ENCODE measurements around the gene LMTK3. TPM values are rescaled to one million over a fixed set of nuclear protein-coding genes. Genes with fewer than 3 reads are reported as not detected.

The LMTK3 gene
- total RNA-seq, 2 donors from 2014 or later = 1.3 to 1.6 TPM

DNA sequence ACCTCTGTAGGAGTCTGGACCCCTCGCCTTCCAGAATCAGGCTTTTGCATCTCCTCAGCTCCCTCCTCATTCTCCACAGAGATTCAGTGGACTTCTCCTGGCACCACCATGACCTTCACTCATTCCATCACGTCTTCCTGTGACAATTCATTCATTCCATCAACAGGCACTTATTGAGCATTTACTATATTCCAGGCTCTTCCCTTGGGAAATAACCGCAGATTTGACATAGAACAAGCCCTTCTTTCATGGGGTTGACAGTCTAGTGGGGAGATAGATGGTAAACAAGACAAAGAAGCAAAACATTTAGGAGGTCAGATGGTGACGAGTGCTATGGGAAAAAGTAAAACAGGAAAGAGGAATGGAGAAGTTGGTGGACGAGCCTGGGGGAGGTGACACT lies 37.7 kb upstream of the LMTK3 start:
- Histone ChIP-seq H3K27me3 (no peaks in the 10 kb centered on the region), H3K4me3 (no peak overlapping the region), H3K9me3 (no peaks in the 10 kb centered on the region), H3K4me1 (peaks cover 0 to 6% of the 10 kb centered on the region in 2 donors), H3K27ac (no peak overlapping the region), H3K36me3 (no peaks in the 10 kb centered on the region)
- no peak for DNase-seq (ENCODE audit: low spot score)
- TF ChIP-seq, protein P1, sequence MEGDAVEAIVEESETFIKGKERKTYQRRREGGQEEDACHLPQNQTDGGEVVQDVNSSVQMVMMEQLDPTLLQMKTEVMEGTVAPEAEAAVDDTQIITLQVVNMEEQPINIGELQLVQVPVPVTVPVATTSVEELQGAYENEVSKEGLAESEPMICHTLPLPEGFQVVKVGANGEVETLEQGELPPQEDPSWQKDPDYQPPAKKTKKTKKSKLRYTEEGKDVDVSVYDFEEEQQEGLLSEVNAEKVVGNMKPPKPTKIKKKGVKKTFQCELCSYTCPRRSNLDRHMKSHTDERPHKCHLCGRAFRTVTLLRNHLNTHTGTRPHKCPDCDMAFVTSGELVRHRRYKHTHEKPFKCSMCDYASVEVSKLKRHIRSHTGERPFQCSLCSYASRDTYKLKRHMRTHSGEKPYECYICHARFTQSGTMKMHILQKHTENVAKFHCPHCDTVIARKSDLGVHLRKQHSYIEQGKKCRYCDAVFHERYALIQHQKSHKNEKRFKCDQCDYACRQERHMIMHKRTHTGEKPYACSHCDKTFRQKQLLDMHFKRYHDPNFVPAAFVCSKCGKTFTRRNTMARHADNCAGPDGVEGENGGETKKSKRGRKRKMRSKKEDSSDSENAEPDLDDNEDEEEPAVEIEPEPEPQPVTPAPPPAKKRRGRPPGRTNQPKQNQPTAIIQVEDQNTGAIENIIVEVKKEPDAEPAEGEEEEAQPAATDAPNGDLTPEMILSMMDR (IDR thresholded peaks at IDR 0.05) = no peak

DNA sequence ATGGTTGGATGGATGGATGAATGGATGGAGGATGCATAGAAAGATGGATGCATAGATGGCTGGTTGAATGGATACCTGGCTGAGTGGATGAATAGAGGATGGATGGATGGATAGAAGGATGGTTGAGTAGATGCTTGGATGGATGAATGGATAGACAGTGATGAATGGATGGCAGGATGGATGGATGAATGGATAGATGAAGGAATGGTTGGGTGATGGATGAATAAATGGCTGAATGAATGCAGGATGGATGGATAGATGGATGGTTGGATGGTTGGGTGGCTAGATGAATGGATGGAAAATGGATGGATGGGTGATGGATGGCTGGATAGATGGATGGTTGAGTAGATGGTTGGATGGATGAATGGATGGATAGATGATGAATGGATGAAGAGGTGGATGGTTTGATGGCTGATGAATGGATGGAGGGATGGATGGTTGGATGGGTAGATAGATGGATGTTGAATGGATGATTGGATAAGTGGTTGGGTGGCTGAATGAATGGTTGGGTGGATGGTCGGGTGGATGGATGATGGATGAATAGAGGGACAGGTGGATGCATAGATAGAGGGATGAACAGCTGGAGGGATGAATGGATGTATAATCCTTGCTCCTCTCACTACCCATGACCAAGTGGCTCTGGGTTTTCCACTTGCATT lies 36.7 kb upstream of the LMTK3 start:
- H3K27ac ChIP-seq = no peak overlapping the region
- H3K36me3 ChIP-seq = no peaks in the 10 kb centered on the region
- H3K4me1 ChIP-seq = no peaks in the 10 kb centered on the region
- TF ChIP-seq, protein P1 (IDR thresholded peaks at IDR 0.05) = no peak
- DNase-seq (ENCODE audit: low spot score) = no peak
- no peaks in the 10 kb centered on the region for H3K9me3 ChIP-seq
- H3K4me3 ChIP-seq = no peak overlapping the region
- H3K27me3 ChIP-seq = no peaks in the 10 kb centered on the region

DNA sequence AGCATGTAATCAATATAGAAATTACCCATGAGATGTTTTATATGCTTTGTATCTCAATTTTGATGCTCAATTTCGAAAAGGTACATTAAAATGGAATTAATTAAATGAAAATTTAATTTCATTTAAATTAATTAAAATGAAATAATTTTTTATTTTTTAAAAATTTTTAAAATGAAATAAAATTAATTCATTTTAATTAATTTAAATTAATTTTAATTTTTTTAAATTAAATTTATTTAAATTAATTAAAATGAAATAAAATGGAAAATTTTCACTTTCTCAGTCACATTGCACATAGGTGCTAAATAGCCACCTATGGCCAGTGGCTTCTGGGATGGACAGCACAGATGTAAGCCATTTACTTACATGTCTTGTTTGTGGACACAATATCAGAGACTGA lies 36.1 kb upstream of the LMTK3 start:
- no peaks in the 10 kb centered on the region for H3K36me3 ChIP-seq
- no peaks in the 10 kb centered on the region for H3K4me1 ChIP-seq
- H3K27ac ChIP-seq = no peak overlapping the region
- H3K27me3 ChIP-seq = no peaks in the 10 kb centered on the region
- no peak overlapping the region for H3K4me3 ChIP-seq
- no peak for DNase-seq (ENCODE audit: low spot score)
- no peaks in the 10 kb centered on the region for H3K9me3 ChIP-seq
- TF ChIP-seq, protein P1 (IDR thresholded peaks at IDR 0.05) = no peak

DNA sequence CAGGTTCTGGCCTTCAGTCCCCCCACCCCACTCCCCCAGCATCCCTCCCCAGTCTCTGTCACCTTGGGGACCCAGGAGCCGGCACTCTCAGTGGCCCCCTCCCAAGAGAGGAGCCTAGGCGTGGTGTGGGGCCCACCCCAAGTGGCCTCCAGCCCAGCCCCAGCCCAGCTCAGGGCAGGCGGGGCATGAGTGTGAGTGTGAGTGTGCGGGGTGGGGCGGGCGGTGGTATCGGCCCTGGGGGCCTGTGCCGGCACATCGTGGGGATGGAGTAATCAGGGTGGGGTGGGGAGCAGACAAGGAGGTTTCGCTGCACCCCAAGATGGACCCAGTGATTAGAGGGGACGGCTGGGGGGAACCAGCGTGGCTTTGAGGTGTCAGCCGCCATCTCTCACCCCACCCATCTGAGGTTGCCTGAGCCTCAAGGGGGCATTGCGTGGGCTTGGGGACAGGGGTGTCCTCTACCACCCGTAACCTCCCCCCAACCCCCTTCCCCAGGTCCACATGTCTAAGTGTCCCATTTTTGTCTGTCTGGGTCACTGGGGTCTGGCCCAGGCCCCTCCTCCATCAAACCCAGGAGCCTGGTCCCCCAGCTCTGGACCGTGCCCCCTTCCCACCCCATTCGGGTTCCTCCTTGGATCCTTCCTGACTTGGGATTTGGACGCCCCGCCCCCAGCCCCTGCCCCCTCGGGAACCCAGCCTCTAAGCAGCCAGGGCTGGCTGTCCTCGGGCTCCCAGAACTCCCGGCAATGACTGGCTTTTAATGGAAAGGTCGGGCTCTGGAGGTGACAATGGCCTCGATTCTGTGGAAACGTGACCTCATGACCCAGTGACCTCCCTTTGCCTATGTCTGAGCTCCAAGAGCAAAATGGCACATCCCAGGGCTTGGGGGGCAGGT lies 33.5 kb upstream of the LMTK3 start:
- H3K4me3 ChIP-seq = no peak overlapping the region
- DNase-seq (ENCODE audit: low spot score) = no peak
- TF ChIP-seq, protein P1 (IDR thresholded peaks at IDR 0.05) = no peak
- no peaks in the 10 kb centered on the region for H3K9me3 ChIP-seq
- H3K27ac ChIP-seq = no peak overlapping the region
- H3K36me3 ChIP-seq = no peaks in the 10 kb centered on the region
- H3K4me1 ChIP-seq = no peaks in the 10 kb centered on the region
- no peaks in the 10 kb centered on the region for H3K27me3 ChIP-seq

- no peak overlapping the region for H3K27ac ChIP-seq
- no peak for DNase-seq (ENCODE audit: low spot score)
- H3K36me3 ChIP-seq = no peaks in the 10 kb centered on the region
- no peaks in the 10 kb centered on the region for H3K9me3 ChIP-seq
- TF ChIP-seq, protein P1 (IDR thresholded peaks at IDR 0.05) = no peak
- H3K4me3 ChIP-seq = no peak overlapping the region
- H3K27me3 ChIP-seq = no peaks in the 10 kb centered on the region
- no peaks in the 10 kb centered on the region for H3K4me1 ChIP-seq
Observed at GRCh38 chr19:48543121-48543710, 31.6 kb upstream of the LMTK3 start.
